ENCODE measurements around the gene CDH4. TPM values are rescaled to one million over a fixed set of nuclear protein-coding genes. Genes with fewer than 3 reads are reported as not detected.

CDH4 gene
- total and polyA plus RNA-seq, 8 donors, result under 0.01 to 2.2 (median 0.11) TPM; not detected in 2

DNA sequence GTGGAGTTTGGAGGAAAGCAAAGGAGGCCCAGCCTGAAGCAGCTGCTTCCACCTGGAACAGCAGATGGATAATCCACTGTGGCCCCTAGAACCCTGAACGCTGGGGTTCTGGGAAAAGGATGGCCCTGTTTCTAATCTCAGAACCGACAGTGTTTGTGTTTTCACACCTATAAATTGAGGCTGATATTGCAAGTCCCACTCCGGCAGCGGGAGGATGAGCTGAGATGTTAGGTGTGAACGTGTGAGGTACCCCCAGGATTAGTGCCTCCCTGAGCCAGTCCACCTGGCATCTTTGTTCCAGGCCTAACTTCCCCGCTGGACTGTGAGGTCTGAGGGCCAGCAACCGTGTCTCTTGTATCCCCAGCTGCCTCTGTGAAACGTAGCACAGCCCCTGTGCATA is 7.8 kb upstream of the CDH4 start:
- 51 to 68% (median 59%) methylated on average over 8 of the region's 8 CpGs for WGBS, 5 donors
- TF ChIP-seq POLR2AphosphoS5 (IDR thresholded peaks at IDR 0.05) (no peak), EP300 (IDR thresholded peaks at IDR 0.05) (no peak), POLR2A (IDR thresholded peaks at IDR 0.05) (no peak)
- TF ChIP-seq, protein P1, sequence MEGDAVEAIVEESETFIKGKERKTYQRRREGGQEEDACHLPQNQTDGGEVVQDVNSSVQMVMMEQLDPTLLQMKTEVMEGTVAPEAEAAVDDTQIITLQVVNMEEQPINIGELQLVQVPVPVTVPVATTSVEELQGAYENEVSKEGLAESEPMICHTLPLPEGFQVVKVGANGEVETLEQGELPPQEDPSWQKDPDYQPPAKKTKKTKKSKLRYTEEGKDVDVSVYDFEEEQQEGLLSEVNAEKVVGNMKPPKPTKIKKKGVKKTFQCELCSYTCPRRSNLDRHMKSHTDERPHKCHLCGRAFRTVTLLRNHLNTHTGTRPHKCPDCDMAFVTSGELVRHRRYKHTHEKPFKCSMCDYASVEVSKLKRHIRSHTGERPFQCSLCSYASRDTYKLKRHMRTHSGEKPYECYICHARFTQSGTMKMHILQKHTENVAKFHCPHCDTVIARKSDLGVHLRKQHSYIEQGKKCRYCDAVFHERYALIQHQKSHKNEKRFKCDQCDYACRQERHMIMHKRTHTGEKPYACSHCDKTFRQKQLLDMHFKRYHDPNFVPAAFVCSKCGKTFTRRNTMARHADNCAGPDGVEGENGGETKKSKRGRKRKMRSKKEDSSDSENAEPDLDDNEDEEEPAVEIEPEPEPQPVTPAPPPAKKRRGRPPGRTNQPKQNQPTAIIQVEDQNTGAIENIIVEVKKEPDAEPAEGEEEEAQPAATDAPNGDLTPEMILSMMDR (IDR thresholded peaks at IDR 0.05), result no peak
- peaks cover 0 to 31% (median 20%) of the 10 kb centered on the region in 4 donors for H3K9me3 ChIP-seq
- no peak for DNase-seq
- intact Hi-C loops (cut with DNase I; ENCODE audit: low total_unique reads), result no loop called here
- no peak overlapping the region for H3K27ac ChIP-seq
- no peak overlapping the region for H3K4me3 ChIP-seq
- H3K27me3 ChIP-seq, result peaks cover 0 to 63% (median 2%) of the 10 kb centered on the region in 3 donors
- no peaks in the 10 kb centered on the region for H3K36me3 ChIP-seq
- no peaks in the 10 kb centered on the region for H3K4me1 ChIP-seq

DNA sequence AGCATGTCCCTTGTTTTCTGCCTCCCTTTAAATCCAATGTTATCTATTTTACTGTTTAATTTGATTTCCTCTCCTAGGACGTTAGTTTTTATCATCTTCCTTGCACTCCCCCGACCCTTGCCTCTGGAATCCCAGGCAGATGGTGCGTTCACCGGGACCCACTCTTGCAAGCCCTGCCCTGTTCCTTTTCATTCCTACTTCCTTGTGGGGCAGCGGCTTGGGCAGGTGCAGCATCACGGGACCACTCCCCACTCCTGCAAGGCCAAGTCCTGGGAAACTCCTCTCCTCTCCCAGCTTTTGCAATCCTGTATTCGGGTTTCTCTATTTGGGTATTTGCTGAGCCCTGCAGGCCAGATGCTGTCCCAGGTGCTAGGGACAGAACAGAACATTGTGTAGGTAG is 5.8 kb upstream of the CDH4 start:
- H3K27ac ChIP-seq, result no peak overlapping the region
- H3K36me3 ChIP-seq, result no peaks in the 10 kb centered on the region
- 45 to 57% (median 51%) methylated on average over 7 of the region's 7 CpGs for WGBS, 5 donors
- DNase-seq, result no peak
- H3K4me1 ChIP-seq, result no peaks in the 10 kb centered on the region
- H3K4me3 ChIP-seq, result no peak overlapping the region
- H3K27me3 ChIP-seq, result peaks cover 0 to 66% (median 22%) of the 10 kb centered on the region in 3 donors
- intact Hi-C loops (cut with DNase I; ENCODE audit: low total_unique reads), result no loop called here
- TF ChIP-seq, protein P1 (IDR thresholded peaks at IDR 0.05), result no peak
- TF ChIP-seq POLR2AphosphoS5 (IDR thresholded peaks at IDR 0.05), result no peak
- no peak for TF ChIP-seq POLR2A (IDR thresholded peaks at IDR 0.05)
- TF ChIP-seq EP300 (IDR thresholded peaks at IDR 0.05), result no peak
- H3K9me3 ChIP-seq, result peaks cover 0 to 13% (median 7%) of the 10 kb centered on the region in 4 donors

DNA sequence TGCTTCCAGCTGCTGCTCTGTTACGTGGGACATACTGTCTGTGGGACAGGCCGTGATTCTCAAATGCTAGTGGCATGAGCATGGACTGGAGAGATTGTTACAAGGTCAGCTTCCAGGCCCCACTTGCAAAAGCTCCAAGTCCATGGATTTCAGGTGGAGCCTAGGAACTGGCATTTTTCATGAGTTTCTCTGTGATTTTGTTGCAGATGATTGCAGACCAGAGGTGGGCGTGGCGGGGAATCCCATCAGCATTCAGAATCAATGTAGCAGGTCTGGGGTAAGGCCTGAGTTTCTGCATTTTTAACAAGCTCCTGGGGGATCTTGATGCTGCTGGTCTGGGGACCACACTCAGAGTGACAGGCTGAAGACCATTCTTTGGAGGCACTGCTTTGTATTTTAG is 2.4 kb upstream of the CDH4 start:
- Histone ChIP-seq H3K4me3 (no peak overlapping the region), H3K36me3 (no peaks in the 10 kb centered on the region), H3K9me3 (no peaks in the 10 kb centered on the region), H3K27me3 (peaks cover 19 to 90% (median 52%) of the 10 kb centered on the region in 3 donors), H3K27ac (no peak overlapping the region), H3K4me1 (peaks cover 14 to 24% (median 18%) of the 10 kb centered on the region in 4 donors)
- intact Hi-C loops (cut with DNase I; ENCODE audit: low total_unique reads), result no loop called here
- DNase-seq, result no peak
- 73 to 88% (median 87%) methylated on average over 4 of the region's 4 CpGs for WGBS, 5 donors
- no peak for TF ChIP-seq EP300 (IDR thresholded peaks at IDR 0.05)

DNA sequence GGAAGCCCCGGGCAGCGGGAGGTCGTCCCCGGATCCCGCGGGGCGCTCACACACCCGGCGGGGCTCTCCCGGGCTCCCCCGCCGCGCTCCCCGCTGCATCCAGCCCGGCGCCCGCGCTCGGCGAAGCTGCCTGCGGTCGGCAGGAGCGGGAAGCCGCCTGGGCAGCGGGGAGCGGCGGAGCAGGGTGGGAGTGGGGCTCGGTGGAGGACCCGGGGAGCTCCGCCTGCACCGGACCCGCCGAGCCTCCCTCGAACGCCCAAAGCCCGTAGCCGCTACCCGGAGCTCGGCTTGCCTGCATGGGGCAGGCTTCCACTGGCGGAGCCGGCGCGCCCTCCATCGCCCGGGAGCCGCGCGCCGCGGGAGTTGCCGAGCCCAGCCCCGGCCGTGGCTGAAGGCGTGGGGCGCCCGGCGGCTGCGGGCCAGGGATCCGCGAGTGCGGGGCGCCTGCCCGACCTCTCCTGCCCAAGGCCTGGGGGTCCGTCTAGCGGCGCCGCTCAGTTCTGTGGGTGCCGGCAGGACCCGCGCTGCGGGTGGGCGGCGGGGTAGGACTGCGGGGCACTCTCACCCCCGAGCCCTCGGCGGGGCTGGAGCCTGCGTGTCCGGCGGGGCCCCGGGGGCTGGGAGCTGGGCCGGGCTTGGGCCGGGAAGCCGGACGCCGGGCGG is 671 bp downstream of the CDH4 start:
- Histone ChIP-seq H3K4me1 (peaks cover 14 to 24% (median 18%) of the 10 kb centered on the region in 4 donors), H3K9me3 (no peaks in the 10 kb centered on the region), H3K36me3 (no peaks in the 10 kb centered on the region), H3K27ac (no peak overlapping the region), H3K27me3 (peaks cover 20 to 98% (median 60%) of the 10 kb centered on the region in 3 donors), H3K4me3 (peak overlapping the region; percentile 29 to 51 (median 38))
- WGBS, 5 donors, result 0 to 7% (median 1%) methylated on average over 15 to 87 of the region's 87 CpGs
- intact Hi-C loops (cut with DNase I; ENCODE audit: low total_unique reads), result no loop called here
- TF ChIP-seq POLR2AphosphoS5 (IDR thresholded peaks at IDR 0.05), result no peak
- no peak for TF ChIP-seq EP300 (IDR thresholded peaks at IDR 0.05)
- TF ChIP-seq, protein P1 (IDR thresholded peaks at IDR 0.05), result no peak
- TF ChIP-seq POLR2A (IDR thresholded peaks at IDR 0.05), result no peak
- DNase-seq, result peak in 1 of 2 donors; percentile 35

DNA sequence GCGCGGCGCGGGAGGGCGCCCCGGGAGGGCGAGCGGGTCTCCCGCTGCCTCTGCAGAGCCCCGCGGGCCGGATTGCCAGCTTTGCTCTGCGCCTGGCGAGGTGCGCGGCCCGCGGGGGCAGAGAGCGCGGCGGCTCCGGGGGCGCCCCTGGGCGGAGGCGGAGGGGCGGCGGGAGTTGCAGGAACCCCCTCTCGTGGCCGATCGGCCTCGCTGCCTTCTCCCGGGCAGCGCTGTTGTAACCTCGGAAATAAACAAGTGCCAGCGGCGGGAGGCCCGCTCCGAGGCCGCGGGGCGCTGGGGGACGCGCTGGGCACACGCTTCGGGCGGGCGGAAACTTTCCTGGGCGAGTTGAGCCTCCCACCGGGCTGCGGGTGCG is 1.2 kb downstream of the CDH4 start:
- 0 to 10% (median 2%) methylated on average over 5 to 51 of the region's 51 CpGs for WGBS, 5 donors
- Histone ChIP-seq H3K36me3 (no peaks in the 10 kb centered on the region), H3K4me3 (peak overlapping the region; percentile 29 to 51 (median 38)), H3K27me3 (peaks cover 20 to 95% (median 60%) of the 10 kb centered on the region in 3 donors), H3K4me1 (peaks cover 14 to 24% (median 18%) of the 10 kb centered on the region in 4 donors), H3K9me3 (no peaks in the 10 kb centered on the region), H3K27ac (no peak overlapping the region)
- peak in 1 of 2 donors; percentile 57 for DNase-seq
- TF ChIP-seq, protein P1 (IDR thresholded peaks at IDR 0.05), result no peak
- TF ChIP-seq POLR2AphosphoS5 (IDR thresholded peaks at IDR 0.05) (no peak), EP300 (IDR thresholded peaks at IDR 0.05) (no peak), POLR2A (IDR thresholded peaks at IDR 0.05) (no peak)
- intact Hi-C loops (cut with DNase I; ENCODE audit: low total_unique reads), result no loop called here
